ENCODE measurements around the gene MDFIC.

Gene MDFIC

GRCh38 chr7:115024276-115024675 is 102.4 kb downstream of the MDFIC start:
- Histone ChIP-seq H3K4me3 (ENCODE audit: low read length, poor library complexity, severe bottlenecking) (no peak overlapping the region), H3F3A (ENCODE audit: low read depth) (no peaks in the 10 kb centered on the region), H4K20me1 (ENCODE audit: insufficient read depth, low read length, poor library complexity, severe bottlenecking) (no peaks in the 10 kb centered on the region), H2AFZ (ENCODE audit: low read length) (no peak overlapping the region), H3K27me3 (ENCODE audit: insufficient read depth, low read length, poor library complexity, severe bottlenecking) (no peaks in the 10 kb centered on the region), H3K9me3 (ENCODE audit: insufficient read depth, low read depth, low read length) (no peaks in the 10 kb centered on the region), H3K4me2 (ENCODE audit: low read depth, low read length, poor library complexity, severe bottlenecking) (no peak overlapping the region), H3K9me2 (replicated peaks; ENCODE audit: low read depth, low read length) (no peaks in the 10 kb centered on the region), H3K4me1 (ENCODE audit: insufficient read depth, low read length, poor library complexity, severe bottlenecking) (no peaks in the 10 kb centered on the region), H3K36me3 (ENCODE audit: insufficient read depth, low read length) (no peaks in the 10 kb centered on the region), H3K9ac (ENCODE audit: low read depth, low read length, poor library complexity, severe bottlenecking) (no peak overlapping the region), H3K79me2 (ENCODE audit: insufficient read depth, low read length) (no peaks in the 10 kb centered on the region)
- TF ChIP-seq EZH2phosphoT487 (IDR thresholded peaks at IDR 0.05; ENCODE audit: borderline replicate concordance) (no peak), CTCF (conservative IDR thresholded peaks at IDR 0.05; ENCODE audit: low read length) (no peak)

- H3K36me3 ChIP-seq (ENCODE audit: insufficient read depth, low read length), result no peaks in the 10 kb centered on the region
These were observed 111.1 kb downstream of the MDFIC start for GRCh38 chr7:115032715-115033703.

DNA sequence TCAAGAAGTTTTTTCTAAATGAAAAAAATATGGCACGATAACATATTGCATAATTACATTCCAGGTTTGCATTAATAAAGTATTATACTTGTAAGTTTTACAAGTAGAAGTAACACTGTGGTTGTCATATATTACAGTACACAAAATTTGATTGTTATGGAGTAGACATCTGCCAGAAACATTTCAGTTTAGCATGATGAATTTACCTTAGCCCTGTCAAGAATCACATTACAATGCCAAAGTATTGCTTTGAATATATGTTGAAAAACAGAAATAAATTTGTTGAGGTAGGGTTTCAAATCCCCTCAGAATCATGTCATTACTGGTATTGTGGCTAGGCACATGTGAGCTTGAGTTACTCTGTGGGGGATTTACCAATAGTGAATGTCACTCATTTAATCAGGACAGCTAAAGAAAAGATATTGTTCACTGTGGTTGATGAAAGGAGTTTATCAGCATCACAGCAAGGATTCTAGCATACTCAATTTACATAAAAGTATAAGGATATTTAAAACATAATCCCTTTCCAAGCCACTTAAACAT is 112.1 kb downstream of the MDFIC start:
- Histone ChIP-seq H2AFZ (ENCODE audit: low read length) (no peak overlapping the region), H3K4me2 (ENCODE audit: low read depth, low read length, poor library complexity, severe bottlenecking) (no peak overlapping the region), H3K79me2 (ENCODE audit: insufficient read depth, low read length) (no peaks in the 10 kb centered on the region), H3K4me3 (ENCODE audit: low read length, poor library complexity, severe bottlenecking) (no peak overlapping the region), H4K20me1 (ENCODE audit: insufficient read depth, low read length, poor library complexity, severe bottlenecking) (no peaks in the 10 kb centered on the region), H3K27me3 (ENCODE audit: insufficient read depth, low read length, poor library complexity, severe bottlenecking) (no peaks in the 10 kb centered on the region), H3F3A (ENCODE audit: low read depth) (no peaks in the 10 kb centered on the region), H3K4me1 (ENCODE audit: insufficient read depth, low read length, poor library complexity, severe bottlenecking) (no peaks in the 10 kb centered on the region), H3K9ac (ENCODE audit: low read depth, low read length, poor library complexity, severe bottlenecking) (no peak overlapping the region), H3K36me3 (ENCODE audit: insufficient read depth, low read length) (no peaks in the 10 kb centered on the region), H3K9me2 (replicated peaks; ENCODE audit: low read depth, low read length) (no peaks in the 10 kb centered on the region), H3K9me3 (ENCODE audit: insufficient read depth, low read depth, low read length) (no peaks in the 10 kb centered on the region)
- TF ChIP-seq EZH2phosphoT487 (IDR thresholded peaks at IDR 0.05; ENCODE audit: borderline replicate concordance) (no peak), CTCF (conservative IDR thresholded peaks at IDR 0.05; ENCODE audit: low read length) (no peak)

More at GRCh38 chr7:115032715-115033703, 111.1 kb downstream of the MDFIC start:
- H3F3A ChIP-seq (ENCODE audit: low read depth), result no peaks in the 10 kb centered on the region
- H3K79me2 ChIP-seq (ENCODE audit: insufficient read depth, low read length), result no peaks in the 10 kb centered on the region
- H3K4me2 ChIP-seq (ENCODE audit: low read depth, low read length, poor library complexity, severe bottlenecking), result no peak overlapping the region
- H3K27me3 ChIP-seq (ENCODE audit: insufficient read depth, low read length, poor library complexity, severe bottlenecking), result no peaks in the 10 kb centered on the region
- no peaks in the 10 kb centered on the region for H4K20me1 ChIP-seq (ENCODE audit: insufficient read depth, low read length, poor library complexity, severe bottlenecking)
- H3K9ac ChIP-seq (ENCODE audit: low read depth, low read length, poor library complexity, severe bottlenecking), result no peak overlapping the region
- H2AFZ ChIP-seq (ENCODE audit: low read length), result no peak overlapping the region
- no peaks in the 10 kb centered on the region for H3K9me3 ChIP-seq (ENCODE audit: insufficient read depth, low read depth, low read length)
- no peaks in the 10 kb centered on the region for H3K4me1 ChIP-seq (ENCODE audit: insufficient read depth, low read length, poor library complexity, severe bottlenecking)
- no peaks in the 10 kb centered on the region for H3K9me2 ChIP-seq (replicated peaks; ENCODE audit: low read depth, low read length)
- no peak overlapping the region for H3K4me3 ChIP-seq (ENCODE audit: low read length, poor library complexity, severe bottlenecking)
- TF ChIP-seq CTCF (conservative IDR thresholded peaks at IDR 0.05; ENCODE audit: low read length) (no peak), EZH2phosphoT487 (IDR thresholded peaks at IDR 0.05; ENCODE audit: borderline replicate concordance) (no peak)

Measured in Loucy (cell line).